HPDE6-E6E7 (cell line): Measurements from ENCODE around the gene GZMA.
A peak's percentile ranks its signal among the peaks of the same experiment; 100 is the strongest.

Source experiments
- DNase-seq: peaks from one replicate; pipeline ENCODE4 v3.0.0; 2011; ENCODE audit warnings: missing footprints; ENCODE audit errors: extremely low spot score

GZMA gene

DNA sequence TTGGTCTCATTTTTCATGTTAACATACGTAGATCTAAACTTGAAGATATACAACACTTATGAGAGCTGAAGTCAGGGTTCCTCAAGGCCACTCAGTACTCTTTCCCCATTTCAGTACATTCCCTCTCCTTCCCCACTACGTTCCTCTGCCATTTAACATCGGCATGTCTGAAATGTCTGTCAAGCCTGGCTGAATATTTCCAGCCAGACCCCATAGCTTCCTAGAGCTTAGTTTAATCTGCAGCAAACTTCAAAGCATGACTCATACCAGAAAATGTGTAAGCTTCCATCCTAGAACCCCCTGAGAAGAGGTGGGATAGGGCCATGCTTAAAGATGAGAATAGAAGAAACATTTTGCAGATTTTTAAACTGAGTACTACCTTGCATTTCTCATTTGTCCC, 6.2 kb downstream of the GZMA start:
- no peak for DNase-seq

DNA sequence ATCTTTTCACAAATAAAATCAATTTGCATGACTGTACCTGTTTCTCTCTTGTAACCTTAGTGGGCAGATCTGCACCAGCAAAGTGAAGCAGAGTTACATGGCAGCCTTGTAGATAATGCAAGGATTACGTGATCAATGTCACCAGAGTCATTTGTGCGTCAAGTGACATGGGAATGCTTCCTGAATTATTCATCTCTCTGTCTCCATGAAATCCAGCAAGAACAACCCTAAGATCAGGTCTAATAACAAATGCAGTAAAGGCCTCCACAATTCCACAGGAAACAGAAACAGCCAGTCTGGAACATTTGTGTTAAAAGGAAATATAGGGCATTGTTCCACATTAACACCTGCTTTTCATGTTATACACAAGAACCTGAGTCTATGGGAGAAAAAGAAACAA, 7.8 kb downstream of the GZMA start:
- no peak for DNase-seq

DNA sequence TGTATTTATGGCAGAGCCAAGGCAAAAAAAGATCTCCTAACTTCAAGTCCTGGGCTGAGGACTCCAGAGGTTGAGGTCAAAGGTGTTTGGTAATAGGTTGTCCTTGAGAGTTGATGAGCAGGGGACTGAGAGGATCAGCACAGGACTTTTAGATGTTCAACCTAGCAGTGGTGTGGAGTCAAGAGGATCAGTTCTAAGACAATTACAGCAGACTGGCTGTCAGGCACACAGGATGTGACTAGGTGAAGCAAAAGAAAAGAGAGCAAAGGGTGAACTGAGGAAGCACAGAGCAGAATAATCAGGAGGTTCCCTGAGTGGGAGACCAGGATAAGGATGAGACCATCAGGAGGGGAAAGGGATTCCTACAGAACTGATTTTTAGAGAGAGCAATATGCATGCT, 10.9 kb downstream of the GZMA start:
- no peak for DNase-seq

- DNase-seq, result no peak
Observed at GRCh38 chr5:55114061-55114460, 11.6 kb downstream of the GZMA start.

DNA sequence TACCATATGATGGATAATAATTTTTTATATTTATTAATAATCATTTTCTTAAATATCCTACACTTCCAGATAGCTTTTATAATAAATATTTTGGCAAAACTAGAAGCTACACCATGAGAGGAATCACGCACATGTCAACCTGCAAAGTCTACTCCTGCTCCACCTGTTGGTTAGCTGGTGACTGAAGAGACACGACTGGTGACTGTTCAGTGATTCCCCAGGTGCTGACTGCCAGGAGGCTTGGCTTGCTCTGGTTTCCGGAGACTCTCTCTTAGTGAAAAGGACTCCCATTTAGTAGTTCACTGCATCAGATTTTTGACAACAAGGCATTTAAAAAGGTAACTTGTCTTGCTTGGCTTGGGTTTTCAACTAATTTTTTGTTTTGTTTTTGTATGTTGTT, 20.9 kb downstream of the GZMA start:
- DNase-seq, result no peak

- no peak for DNase-seq
Observed at GRCh38 chr5:55134053-55134722, 31.7 kb downstream of the GZMA start.

GRCh38 chr5:55136521-55136920, 34.1 kb downstream of the GZMA start:
- no peak for DNase-seq

GRCh38 chr5:55140908-55141665, 38.6 kb downstream of the GZMA start:
- no peak for DNase-seq

DNA sequence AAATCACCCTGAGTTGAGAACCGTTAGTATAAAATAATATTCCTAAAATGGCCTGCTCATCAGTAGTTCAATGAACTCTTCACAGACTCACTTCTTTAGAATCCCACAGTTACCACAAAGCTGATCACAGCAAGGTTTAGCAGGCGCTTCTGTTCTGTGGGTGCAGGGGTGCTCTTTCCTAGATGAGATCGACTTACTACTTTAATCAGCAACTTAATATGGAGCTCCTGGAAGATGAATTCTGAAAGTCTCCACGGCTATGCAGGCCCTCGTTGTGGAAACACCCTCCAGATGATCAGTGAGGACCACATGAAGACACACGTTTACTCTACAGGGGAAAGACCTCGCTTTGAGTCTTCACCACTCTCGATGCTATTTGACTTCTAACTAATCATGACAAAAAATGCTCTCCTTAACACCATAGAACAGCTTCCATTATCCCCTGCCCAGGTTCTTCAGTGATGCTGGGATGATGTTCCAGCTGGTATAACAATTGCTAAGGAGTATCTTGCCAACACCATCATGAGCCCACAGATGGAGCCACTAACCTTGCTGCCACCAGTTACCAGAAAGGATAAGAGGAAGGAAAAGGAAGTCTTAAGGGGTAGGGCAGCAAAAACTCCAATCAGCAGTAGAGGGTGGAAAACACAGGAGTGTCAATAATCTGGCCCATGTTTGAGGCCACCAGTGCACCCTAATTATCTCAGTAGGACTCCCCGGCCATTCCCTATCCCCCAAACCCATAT, 39.7 kb downstream of the GZMA start:
- no peak for DNase-seq

DNA sequence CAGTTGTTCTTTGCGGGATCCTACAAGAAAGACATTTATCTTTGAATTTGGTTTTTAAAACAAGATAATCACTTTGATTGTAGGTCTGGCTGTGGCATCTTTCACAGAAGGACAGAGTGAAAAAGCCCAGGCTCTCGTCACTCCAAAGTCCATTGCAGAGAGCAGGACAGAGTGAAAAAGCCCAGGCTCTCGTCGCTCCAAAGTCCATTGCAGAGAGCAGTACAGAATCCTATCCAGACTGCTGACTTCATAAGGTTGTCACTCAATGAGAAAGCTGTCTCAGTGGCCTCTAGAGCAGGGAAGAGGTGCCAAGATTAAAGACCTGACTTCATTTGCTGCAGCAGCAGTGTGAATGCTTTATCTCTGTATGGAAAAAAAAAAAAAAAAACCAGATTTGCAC, 41.2 kb downstream of the GZMA start:
- DNase-seq, result no peak

DNA sequence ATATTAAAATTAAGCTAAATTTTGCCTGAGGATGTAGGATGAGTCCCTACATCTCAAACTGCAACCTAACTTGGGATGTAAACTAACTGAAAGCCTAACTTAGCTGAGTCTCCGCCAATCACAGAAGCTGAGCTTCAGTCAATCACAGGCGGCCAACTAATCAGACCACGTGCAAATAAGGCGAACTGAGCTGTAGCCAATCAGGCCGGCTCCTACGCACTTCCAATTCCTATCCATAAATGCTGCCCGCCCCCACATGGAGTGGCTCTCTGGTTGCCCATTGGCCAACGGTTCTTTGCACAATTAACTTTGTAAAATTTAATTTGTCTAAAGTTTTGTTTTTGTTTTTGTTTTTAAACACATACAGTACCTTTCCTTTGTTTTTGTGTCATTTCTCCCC, 43.6 kb downstream of the GZMA start:
- DNase-seq, result no peak

GRCh38 chr5:55146543-55147151, 44.2 kb downstream of the GZMA start:
- peak; percentile 65 for DNase-seq

DNA sequence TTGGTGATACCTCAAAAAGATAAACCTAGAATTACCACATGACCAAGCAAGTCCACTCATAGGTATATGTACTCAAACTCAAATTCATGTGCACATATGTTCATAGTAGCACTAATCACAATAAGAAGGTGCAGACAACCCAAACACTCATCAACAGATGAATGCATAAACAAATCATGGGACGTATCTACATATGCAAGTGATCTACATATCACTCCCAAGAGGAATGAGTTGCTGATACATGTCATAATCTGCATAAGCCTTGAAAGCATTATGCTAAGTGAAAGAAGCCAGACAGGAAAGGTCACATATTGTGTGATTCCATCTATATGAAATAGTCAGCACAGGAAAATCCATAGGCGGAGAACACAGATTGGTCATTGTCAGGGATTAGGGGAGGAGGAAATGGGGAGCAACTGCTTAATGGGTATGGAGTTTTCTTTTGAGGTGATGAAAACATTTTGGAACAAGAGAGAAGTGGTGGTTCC, 46.9 kb downstream of the GZMA start:
- DNase-seq, result no peak

DNA sequence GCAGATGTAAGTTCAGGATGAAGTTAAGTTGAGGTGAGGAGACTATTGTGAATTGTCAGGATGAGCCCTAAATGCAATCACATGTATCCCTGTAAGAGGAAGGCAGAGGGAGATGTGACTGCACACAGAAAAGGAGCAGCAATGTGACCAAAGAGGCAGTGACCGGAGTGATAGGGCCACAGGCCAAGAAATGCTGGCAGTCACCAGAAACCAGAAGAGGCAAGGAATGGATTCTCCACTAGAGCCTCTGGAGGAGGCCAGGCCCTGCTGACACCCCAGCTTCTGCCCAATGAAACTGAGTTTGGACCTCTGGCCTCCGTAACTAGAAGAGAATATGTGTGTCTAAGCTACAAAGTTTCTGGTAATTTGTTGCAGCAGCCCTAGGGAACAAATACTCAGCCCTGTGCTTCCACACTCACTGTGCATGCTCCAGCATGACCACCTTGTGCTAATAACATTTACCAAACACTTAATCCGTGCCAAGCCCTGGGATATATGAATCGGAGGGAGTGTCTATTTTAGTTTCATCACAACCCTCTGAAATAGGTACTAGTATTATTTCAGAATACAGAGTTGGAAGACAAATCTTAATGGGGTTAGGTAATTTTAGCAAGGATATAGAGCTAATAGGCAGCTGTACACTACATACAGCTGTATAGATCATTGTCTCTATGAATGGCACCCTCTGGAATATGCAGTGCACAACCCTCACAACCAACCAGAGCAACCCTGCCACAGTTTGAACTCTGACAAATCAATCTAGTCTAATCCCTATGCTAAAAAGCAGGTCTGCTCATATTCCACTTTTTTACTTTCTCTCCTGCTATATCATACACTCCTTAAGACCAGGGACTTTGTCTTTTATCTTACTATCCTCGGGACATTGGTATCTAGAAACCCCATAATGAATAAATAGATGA, 49.7 kb downstream of the GZMA start:
- DNase-seq, result peak; percentile 60

- no peak for DNase-seq
Observed at GRCh38 chr5:55154873-55155272, 52.4 kb downstream of the GZMA start.
